BE2C (cell line): ENCODE results near the gene SENP1.

Experiments used
- DNase-seq: peaks from one replicate; pipeline ENCODE4 v3.0.0-alpha.2; 2020
- H3K27me3 ChIP-seq: fragments of 250-450 bp; sonication (Bioruptor Pico); 2 replicates; pipeline ENCODE4 v1.5.1; 2020; ENCODE audit warnings: mild to moderate bottlenecking
- H3K36me3 ChIP-seq: fragments of 250-450 bp; sonication (Bioruptor Pico); 2 replicates; pipeline ENCODE4 v1.5.1; 2020; ENCODE audit warnings: mild to moderate bottlenecking
- H3K4me1 ChIP-seq: fragments of 250-450 bp; sonication (Bioruptor Pico); 2 replicates; pipeline ENCODE4 v1.5.1; 2020
- H3K4me3 ChIP-seq: 2 replicates; pipeline ENCODE4 v1.5.1; 2011; ENCODE audit warnings: low read depth, low read length
- H3K9me3 ChIP-seq: fragments of 250-450 bp; sonication (Bioruptor Pico); 2 replicates; pipeline ENCODE4 v1.5.1; 2020
- CTCF ChIP-seq: IDR thresholded peaks from 2 replicates; pipeline ENCODE4 v1.5.1; 2012; ENCODE audit warnings: mild to moderate bottlenecking, low read depth, low read length

Gene SENP1

GRCh38 chr12:48075832-48076231 lies 30.0 kb downstream of the SENP1 start:
- DNase-seq: no peak
- no peak for TF ChIP-seq CTCF
- H3K27me3 ChIP-seq: no peaks in the 10 kb centered on the region
- H3K9me3 ChIP-seq: no peaks in the 10 kb centered on the region
- H3K4me3 ChIP-seq: no peak overlapping the region
- H3K36me3 ChIP-seq: peaks cover 21% of the 10 kb centered on the region
- no peaks in the 10 kb centered on the region for H3K4me1 ChIP-seq

- TF ChIP-seq CTCF: no peak
Measured at GRCh38 chr12:48074266-48074665, 31.6 kb downstream of the SENP1 start.

GRCh38 chr12:48072266-48072665 lies 33.6 kb downstream of the SENP1 start:
- Histone ChIP-seq H3K27me3 (no peaks in the 10 kb centered on the region), H3K36me3 (peaks cover 32% of the 10 kb centered on the region), H3K9me3 (no peaks in the 10 kb centered on the region), H3K4me1 (no peaks in the 10 kb centered on the region), H3K4me3 (no peak overlapping the region)
- DNase-seq: no peak
- TF ChIP-seq CTCF: no peak

More at GRCh38 chr12:48074266-48074665, 31.6 kb downstream of the SENP1 start:
- Histone ChIP-seq H3K4me3 (no peak overlapping the region), H3K27me3 (no peaks in the 10 kb centered on the region), H3K36me3 (peaks cover 28% of the 10 kb centered on the region), H3K9me3 (no peaks in the 10 kb centered on the region), H3K4me1 (no peaks in the 10 kb centered on the region)
- no peak for DNase-seq

GRCh38 chr12:48071808-48072207 lies 34.1 kb downstream of the SENP1 start:
- H3K4me3 ChIP-seq: no peak overlapping the region
- H3K9me3 ChIP-seq: no peaks in the 10 kb centered on the region
- H3K4me1 ChIP-seq: no peaks in the 10 kb centered on the region
- no peaks in the 10 kb centered on the region for H3K27me3 ChIP-seq
- peaks cover 37% of the 10 kb centered on the region for H3K36me3 ChIP-seq
- no peak for DNase-seq
- no peak for TF ChIP-seq CTCF

GRCh38 chr12:48070731-48071130 lies 35.1 kb downstream of the SENP1 start:
- no peak overlapping the region for H3K4me3 ChIP-seq
- no peak for DNase-seq
- no peaks in the 10 kb centered on the region for H3K9me3 ChIP-seq
- no peaks in the 10 kb centered on the region for H3K4me1 ChIP-seq
- no peaks in the 10 kb centered on the region for H3K27me3 ChIP-seq
- no peak for TF ChIP-seq CTCF
- peaks cover 44% of the 10 kb centered on the region for H3K36me3 ChIP-seq

GRCh38 chr12:48070033-48070432 lies 35.8 kb downstream of the SENP1 start:
- Histone ChIP-seq H3K27me3 (no peaks in the 10 kb centered on the region), H3K9me3 (no peaks in the 10 kb centered on the region), H3K36me3 (peaks cover 49% of the 10 kb centered on the region), H3K4me1 (no peaks in the 10 kb centered on the region), H3K4me3 (no peak overlapping the region)
- no peak for TF ChIP-seq CTCF
- no peak for DNase-seq
